Mesodermal cell (in vitro differentiated cells): Measurements from ENCODE around the gene COL17A1.

ENCODE experiments used
- H3K27ac ChIP-seq: 2 replicates; pipeline ENCODE4 v1.7.0; 2013; ENCODE audit warnings: mild to moderate bottlenecking, low read depth, low read length, moderate library complexity; ENCODE audit not compliant: severe bottlenecking
- H3K36me3 ChIP-seq: 2 replicates; pipeline ENCODE4 v1.7.1; 2013; ENCODE audit warnings: mild to moderate bottlenecking, low read length, moderate library complexity; ENCODE audit not compliant: control insufficient read depth, insufficient read depth
- H3K4me1 ChIP-seq: one replicate; pipeline ENCODE4 v1.7.1; 2013; ENCODE audit warnings: mild to moderate bottlenecking, low read length; ENCODE audit not compliant: insufficient read depth, control insufficient read depth, poor library complexity, severe bottlenecking
- H3K4me3 ChIP-seq: 2 replicates; pipeline ENCODE4 v1.7.0; 2013; ENCODE audit warnings: low read length, control low read depth, mild to moderate bottlenecking; ENCODE audit not compliant: insufficient read depth, poor library complexity, severe bottlenecking; ENCODE audit errors: extremely low read depth
- H3K9me3 ChIP-seq: 2 replicates; pipeline ENCODE4 v1.7.1; 2013; ENCODE audit warnings: mild to moderate bottlenecking, low read length, moderate library complexity; ENCODE audit not compliant: control insufficient read depth
- WGBS, 2 experiments: methylation state at CpG; one replicate each; pipeline ENCODE4 v1.1.5; 2013; ENCODE audit warnings: missing lambda C conversion rate in 2 of 2; ENCODE audit not compliant: insufficient coverage in 2 of 2; 5-methylcytosine and 5-hydroxymethylcytosine counted together

COL17A1 gene

DNA sequence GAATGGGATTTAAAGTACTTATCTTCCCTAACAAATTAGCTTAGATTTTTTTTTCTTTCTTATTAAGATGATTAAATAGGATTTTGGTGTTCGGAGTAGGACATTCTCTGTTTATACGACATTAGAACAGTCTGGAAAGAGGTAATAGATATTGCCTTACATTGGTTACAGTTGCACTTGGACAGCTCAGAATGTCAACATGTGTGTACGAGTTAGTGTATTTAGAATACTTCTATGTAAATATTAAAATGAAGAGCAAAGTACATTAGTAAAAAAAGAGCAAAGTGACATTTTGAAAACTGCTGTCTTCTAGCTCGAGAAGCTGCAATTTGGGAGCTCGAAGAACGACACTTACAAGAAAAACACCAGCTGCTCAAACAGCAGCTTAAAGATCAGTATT, 67.2 kb downstream of the COL17A1 start:
- Histone ChIP-seq H3K4me3 (no peak overlapping the region), H3K9me3 (no peaks in the 10 kb centered on the region), H3K4me1 (no peaks in the 10 kb centered on the region), H3K27ac (no peak overlapping the region), H3K36me3 (peaks cover 38% of the 10 kb centered on the region)
- 94 to 97% methylated on average over 3 of the region's 6 CpGs for whole genome bisulfite sequencing, 2 experiments

DNA sequence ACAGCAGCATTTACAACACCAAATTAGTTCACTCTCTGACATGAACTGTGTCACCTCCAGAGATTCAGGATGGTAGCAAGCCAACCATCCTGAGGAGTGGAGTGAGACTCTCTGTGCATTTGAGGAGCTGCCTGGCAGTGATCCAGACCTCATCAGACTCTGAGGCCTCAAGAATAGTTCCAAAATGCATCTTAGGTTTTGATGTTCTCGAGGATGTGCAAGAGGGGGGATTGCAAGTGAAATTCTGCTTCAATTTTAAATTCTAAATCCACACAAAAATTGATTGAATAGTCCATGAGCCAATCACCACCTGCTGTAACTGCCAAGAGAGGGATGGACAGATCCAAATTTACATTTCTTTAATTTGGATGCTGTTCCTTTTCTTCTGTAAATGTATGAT, 69.0 kb downstream of the COL17A1 start:
- no CpG with 5 or more reads among the region's 1 CpG for WGBS, 2 experiments
- H3K4me3 ChIP-seq: no peak overlapping the region
- no peaks in the 10 kb centered on the region for H3K4me1 ChIP-seq
- no peaks in the 10 kb centered on the region for H3K9me3 ChIP-seq
- no peak overlapping the region for H3K27ac ChIP-seq
- peaks cover 25% of the 10 kb centered on the region for H3K36me3 ChIP-seq

DNA sequence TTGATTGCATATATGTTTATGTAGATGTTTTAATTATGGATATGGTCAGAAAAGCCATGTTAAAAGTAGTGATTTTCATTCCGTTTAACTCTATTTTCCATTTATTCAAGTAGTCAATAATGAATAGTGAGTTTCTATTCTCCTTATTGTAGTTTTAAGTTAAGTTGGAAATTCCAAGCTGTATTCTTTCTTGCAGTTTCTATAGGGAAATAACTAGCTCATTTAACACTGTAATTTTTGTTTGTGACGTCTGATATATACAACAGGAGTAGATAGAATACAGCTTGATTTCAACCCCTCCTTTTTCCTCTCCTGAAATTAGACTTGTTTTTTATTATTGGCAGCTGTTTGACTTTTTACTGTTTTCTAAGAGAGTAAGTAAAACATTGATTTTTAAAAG, 71.5 kb downstream of the COL17A1 start:
- peaks cover 8% of the 10 kb centered on the region for H3K36me3 ChIP-seq
- WGBS, 2 experiments: no CpG with 5 or more reads among the region's 2 CpGs
- no peak overlapping the region for H3K27ac ChIP-seq
- H3K4me1 ChIP-seq: no peaks in the 10 kb centered on the region
- H3K9me3 ChIP-seq: no peaks in the 10 kb centered on the region
- H3K4me3 ChIP-seq: no peak overlapping the region

DNA sequence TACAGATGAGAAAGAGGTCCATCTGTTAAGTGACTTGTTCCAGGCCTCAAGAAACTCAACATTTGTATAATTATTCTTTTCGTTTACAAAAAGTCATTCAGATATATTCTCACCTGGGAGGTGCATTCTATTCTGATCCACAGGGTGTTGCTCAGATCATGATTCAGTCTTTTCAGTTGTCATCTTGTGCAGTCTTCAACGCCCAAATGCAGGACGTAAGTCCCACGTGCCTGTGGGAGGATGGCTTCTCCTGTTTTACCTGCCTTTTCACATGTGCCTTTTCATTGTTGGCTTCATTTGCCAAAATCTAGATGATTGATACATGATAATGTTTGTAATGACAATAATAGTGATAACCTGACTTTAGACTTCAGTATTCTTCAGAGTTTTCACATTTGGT, 72.2 kb downstream of the COL17A1 start:
- H3K27ac ChIP-seq: no peak overlapping the region
- H3K36me3 ChIP-seq: peaks cover 4% of the 10 kb centered on the region
- WGBS, 2 experiments: 93 to 100% methylated on average over 1 to 4 of the region's 4 CpGs
- H3K4me1 ChIP-seq: no peaks in the 10 kb centered on the region
- no peak overlapping the region for H3K4me3 ChIP-seq
- no peaks in the 10 kb centered on the region for H3K9me3 ChIP-seq

DNA sequence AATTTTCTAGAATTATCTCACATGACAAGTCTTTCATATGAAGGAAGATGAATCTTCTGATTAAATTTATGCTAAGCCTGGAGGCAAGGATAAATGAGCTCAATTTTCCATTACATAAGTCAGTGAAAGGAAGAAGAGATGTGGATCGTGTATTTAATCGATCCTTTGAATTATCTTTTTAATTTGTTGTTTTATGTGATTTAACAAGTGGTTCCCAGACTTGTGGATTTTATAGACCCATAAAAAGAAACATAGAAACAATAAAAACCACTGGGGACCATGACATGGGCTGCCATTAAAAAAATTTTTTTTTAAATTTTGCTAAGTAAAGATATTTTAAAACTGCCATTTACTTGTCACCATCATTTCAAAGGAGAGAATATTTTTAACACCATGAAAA, 73.8 kb downstream of the COL17A1 start:
- no peak overlapping the region for H3K4me3 ChIP-seq
- WGBS, 2 experiments: no CpG with 5 or more reads among the region's 2 CpGs
- H3K27ac ChIP-seq: no peak overlapping the region
- H3K36me3 ChIP-seq: peaks cover 5% of the 10 kb centered on the region
- no peaks in the 10 kb centered on the region for H3K4me1 ChIP-seq
- H3K9me3 ChIP-seq: no peaks in the 10 kb centered on the region

DNA sequence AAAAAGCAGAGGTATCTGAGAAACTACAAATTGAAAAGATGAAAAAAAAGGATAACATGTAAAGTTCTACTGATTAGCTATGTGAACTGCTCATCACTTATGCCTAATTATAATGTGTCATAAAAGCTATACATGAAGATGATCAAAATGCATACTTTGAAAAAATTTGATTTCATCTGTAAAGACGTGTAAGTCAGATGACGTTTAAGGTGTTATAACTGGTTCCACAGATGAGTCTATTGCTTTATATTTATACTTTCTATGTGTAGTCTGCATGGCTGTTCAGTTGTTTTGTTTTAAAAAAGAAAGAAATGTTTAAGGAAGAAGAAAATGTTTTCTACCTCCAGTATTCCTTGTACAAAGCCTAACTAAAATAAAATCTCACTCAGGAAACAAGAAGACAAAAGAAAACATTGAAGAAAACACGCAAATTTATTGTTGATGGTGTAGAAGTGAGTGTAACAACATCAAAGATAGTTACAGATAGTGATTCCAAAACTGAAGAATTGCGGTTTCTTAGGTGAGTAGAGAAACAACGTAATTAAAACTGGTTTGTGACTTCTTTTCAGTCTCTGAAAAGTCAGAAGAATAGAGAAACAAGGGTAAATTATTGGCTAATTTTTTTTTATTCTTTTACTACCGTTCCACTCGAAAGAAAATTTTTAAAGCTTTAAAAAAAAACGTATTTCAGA, 80.4 kb downstream of the COL17A1 start:
- no peaks in the 10 kb centered on the region for H3K4me1 ChIP-seq
- 86 to 90% methylated on average over 1 to 3 of the region's 8 CpGs for WGBS, 2 experiments
- H3K9me3 ChIP-seq: no peaks in the 10 kb centered on the region
- H3K36me3 ChIP-seq: peaks cover 34% of the 10 kb centered on the region
- H3K4me3 ChIP-seq: no peak overlapping the region
- H3K27ac ChIP-seq: no peak overlapping the region

DNA sequence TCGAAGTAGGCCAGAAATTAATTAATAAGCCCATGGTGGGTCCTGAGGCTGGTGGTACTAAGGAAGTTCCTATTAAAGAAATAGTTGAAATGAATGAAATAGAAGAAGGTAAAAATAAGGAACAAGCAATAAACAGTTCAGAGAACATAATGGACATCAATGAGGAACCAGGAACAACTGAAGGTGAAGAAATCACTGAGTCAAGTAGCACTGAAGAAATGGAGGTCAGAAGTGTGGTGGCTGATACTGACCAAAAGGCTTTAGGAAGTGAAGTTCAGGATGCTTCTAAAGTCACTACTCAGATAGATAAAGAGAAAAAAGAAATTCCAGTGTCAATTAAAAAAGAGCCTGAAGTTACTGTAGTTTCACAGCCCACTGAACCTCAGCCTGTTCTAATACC, 82.8 kb downstream of the COL17A1 start:
- Histone ChIP-seq H3K4me3 (no peak overlapping the region), H3K27ac (no peak overlapping the region), H3K36me3 (peaks cover 34% of the 10 kb centered on the region), H3K4me1 (no peaks in the 10 kb centered on the region), H3K9me3 (no peaks in the 10 kb centered on the region)
- WGBS, 2 experiments: 92 to 100% methylated on average over 1 of the region's 1 CpG

DNA sequence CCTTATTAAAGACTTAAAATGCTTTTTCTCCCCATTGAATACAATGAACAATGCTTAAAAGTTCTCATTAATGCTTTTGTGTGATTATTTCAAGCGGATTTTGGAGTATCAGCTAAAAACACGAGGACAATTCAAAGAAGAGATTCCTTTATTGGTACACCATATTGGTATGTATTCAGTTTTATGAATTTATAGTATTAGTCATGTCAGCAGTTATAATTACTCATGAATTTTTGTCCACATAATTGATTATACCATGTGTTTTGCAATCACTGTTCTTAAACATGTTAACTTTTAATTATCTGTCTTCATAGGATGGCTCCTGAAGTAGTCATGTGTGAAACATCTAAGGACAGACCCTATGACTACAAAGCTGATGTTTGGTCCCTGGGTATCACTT, 86.9 kb downstream of the COL17A1 start:
- H3K4me3 ChIP-seq: no peak overlapping the region
- H3K9me3 ChIP-seq: no peaks in the 10 kb centered on the region
- no peak overlapping the region for H3K27ac ChIP-seq
- WGBS, 2 experiments: no CpG with 5 or more reads among the region's 2 CpGs
- H3K36me3 ChIP-seq: peaks cover 37% of the 10 kb centered on the region
- H3K4me1 ChIP-seq: no peaks in the 10 kb centered on the region

DNA sequence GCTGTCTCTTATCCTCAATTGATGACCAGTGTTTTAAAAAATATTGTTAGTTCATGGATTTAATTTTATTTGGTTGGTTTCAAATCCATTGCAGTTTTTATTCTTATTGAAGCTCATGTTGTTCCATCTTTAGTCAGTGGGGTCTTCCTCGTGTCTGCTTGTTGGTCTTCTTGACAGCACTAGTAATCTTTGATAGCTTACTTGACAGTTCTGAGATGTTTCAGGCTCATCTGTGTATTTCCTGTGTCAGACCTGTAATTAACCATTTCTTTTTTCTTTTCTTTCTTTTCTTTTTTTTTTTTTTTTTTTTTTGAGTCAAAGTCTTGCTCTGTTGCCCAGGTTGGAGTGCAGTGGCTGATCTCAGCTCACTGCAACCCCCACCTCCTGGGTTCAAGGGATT, 90.5 kb downstream of the COL17A1 start:
- H3K36me3 ChIP-seq: peaks cover 11% of the 10 kb centered on the region
- H3K4me1 ChIP-seq: no peaks in the 10 kb centered on the region
- WGBS, 2 experiments: 100% methylated on average over 1 of the region's 1 CpG; no CpG with 5 or more reads in 1 of the 2 experiments
- H3K9me3 ChIP-seq: no peaks in the 10 kb centered on the region
- H3K4me3 ChIP-seq: no peak overlapping the region
- H3K27ac ChIP-seq: no peak overlapping the region

DNA sequence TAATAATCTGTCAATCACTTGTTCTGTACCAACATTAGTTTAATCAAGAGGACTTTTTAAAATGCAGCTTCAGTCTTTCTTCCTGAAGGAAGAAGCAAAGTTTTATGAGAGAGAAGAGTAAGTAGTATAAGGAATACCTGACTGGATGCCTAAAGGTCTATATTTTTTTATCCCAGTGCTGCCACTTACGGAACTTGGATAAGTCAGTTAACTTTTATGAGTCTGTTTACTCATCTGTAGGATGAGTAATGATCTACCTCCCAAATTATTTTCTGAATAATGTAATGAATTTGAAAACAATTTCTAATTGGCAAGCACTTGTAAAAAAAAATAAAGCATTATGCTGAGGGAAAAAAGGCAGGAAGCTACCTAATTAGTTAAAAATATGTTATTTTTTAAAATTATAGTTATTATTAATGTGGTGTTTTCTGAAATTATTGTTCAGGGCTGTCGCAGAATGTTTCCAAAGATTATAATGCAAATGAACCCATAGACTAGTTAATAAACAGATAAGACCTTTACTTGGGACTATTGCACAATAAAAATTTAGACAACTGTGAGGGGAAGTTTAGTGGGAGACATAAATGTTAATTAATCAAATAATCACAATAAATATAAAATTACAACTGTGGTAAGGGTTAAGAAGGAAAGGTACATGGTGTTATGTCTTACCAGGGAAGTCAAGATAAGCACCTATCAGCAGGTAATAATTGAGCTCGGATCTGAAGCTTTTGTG, 94.1 kb downstream of the COL17A1 start:
- Histone ChIP-seq H3K27ac (no peak overlapping the region), H3K4me3 (no peak overlapping the region), H3K36me3 (no peaks in the 10 kb centered on the region), H3K4me1 (no peaks in the 10 kb centered on the region), H3K9me3 (no peaks in the 10 kb centered on the region)
- 100% methylated on average over 1 of the region's 3 CpGs; no CpG with 5 or more reads in 1 of the 2 experiments for WGBS, 2 experiments

DNA sequence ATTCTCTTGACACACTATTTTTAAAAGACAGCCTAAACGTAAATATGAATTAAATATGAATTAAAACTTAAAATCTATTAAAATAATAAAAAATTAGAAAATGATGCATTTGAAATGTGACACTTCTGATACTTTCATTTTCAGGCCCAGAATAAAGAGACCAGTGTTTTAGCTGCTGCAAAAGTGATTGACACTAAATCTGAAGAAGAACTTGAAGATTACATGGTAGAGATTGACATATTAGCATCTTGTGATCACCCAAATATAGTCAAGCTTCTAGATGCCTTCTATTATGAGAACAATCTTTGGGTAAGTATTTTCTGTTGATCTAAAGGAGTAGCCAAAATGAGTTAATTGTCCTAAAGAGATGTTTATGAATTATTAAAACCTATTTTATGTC, 95.1 kb downstream of the COL17A1 start:
- H3K27ac ChIP-seq: no peak overlapping the region
- no peaks in the 10 kb centered on the region for H3K4me1 ChIP-seq
- no peak overlapping the region for H3K4me3 ChIP-seq
- no peaks in the 10 kb centered on the region for H3K36me3 ChIP-seq
- no peaks in the 10 kb centered on the region for H3K9me3 ChIP-seq
- no CpG with 5 or more reads among the region's 1 CpG for WGBS, 2 experiments
